Neural cell (in vitro differentiated cells): ENCODE data around the gene VWA7. TPM values are rescaled to one million over a fixed set of nuclear protein-coding genes. Genes with fewer than 3 reads are reported as not detected.

Source experiments
- H2AFZ ChIP-seq: fragments of 200-600, 300-800 bp; sonication (generic), shearing (Covaris generic); 2 replicates; pipeline ENCODE4 v1.6.0; 2014; ENCODE audit warnings: low read depth, mild to moderate bottlenecking, antibody characterized with exemption, low read length, moderate library complexity
- H3F3A ChIP-seq: fragments of 200-600 bp; shearing (Covaris generic); 2 replicates; pipeline ENCODE4 v1.6.1; 2016; ENCODE audit warnings: mild to moderate bottlenecking, moderate library complexity, mixed read lengths, antibody characterized with exemption, low read length; ENCODE audit not compliant: insufficient read depth, poor library complexity, severe bottlenecking
- H3K27ac ChIP-seq: fragments of 200-600, 300-800 bp; sonication (generic), shearing (Covaris generic); 2 replicates; pipeline ENCODE4 v1.5.1; 2014; ENCODE audit warnings: mild to moderate bottlenecking, low read length, moderate library complexity
- H3K27me3 ChIP-seq: fragments of 300-800, 200-600 bp; sonication (generic), shearing (Covaris generic); 2 replicates; pipeline ENCODE4 v1.6.0; 2014; ENCODE audit warnings: mild to moderate bottlenecking, low read depth, low read length, moderate library complexity; ENCODE audit not compliant: insufficient read depth
- H3K36me3 ChIP-seq: fragments of 300-800, 200-600 bp; sonication (generic), shearing (Covaris generic); 2 replicates; pipeline ENCODE4 v1.5.1; 2014; ENCODE audit warnings: mild to moderate bottlenecking, antibody characterized with exemption, low read length, moderate library complexity; ENCODE audit not compliant: insufficient read depth
- H3K4me2 ChIP-seq: fragments of 300-800, 200-600 bp; sonication (generic), shearing (Covaris generic); 2 replicates; pipeline ENCODE4 v1.6.0; 2014; ENCODE audit warnings: mild to moderate bottlenecking, low read length
- H3K4me3 ChIP-seq: fragments of 300-800, 200-600 bp; sonication (generic), shearing (Covaris generic); 2 replicates; pipeline ENCODE4 v1.5.1; 2014; ENCODE audit warnings: mild to moderate bottlenecking, low read length, moderate library complexity
- H3K79me2 ChIP-seq: fragments of 200-600 bp; shearing (Covaris generic); replicated peaks from 2 replicates; pipeline ENCODE4 v1.6.0; 2014; ENCODE audit warnings: mild to moderate bottlenecking, low read length, moderate library complexity; ENCODE audit not compliant: insufficient read depth
- H3K9ac ChIP-seq: fragments of 300-800, 200-600 bp; sonication (generic), shearing (Covaris generic); 2 replicates; pipeline ENCODE4 v1.6.1; 2016; ENCODE audit warnings: mild to moderate bottlenecking, low read length, mixed read lengths
- H3K9me2 ChIP-seq: fragments of 200-600 bp; shearing (Covaris generic); 2 replicates; pipeline ENCODE4 v1.6.1; 2016; ENCODE audit warnings: mild to moderate bottlenecking, low read length, mixed read lengths; ENCODE audit not compliant: insufficient read depth
- H3K9me3 ChIP-seq: fragments of 200-600, 300-800 bp; sonication (generic), shearing (Covaris generic); 2 replicates; pipeline ENCODE4 v1.6.1; 2016; ENCODE audit warnings: mild to moderate bottlenecking, mixed run types, low read length, moderate library complexity, mixed read lengths
- H4K20me1 ChIP-seq: fragments of 200-600 bp; shearing (Covaris generic); 2 replicates; pipeline ENCODE4 v1.6.1; 2016; ENCODE audit warnings: mild to moderate bottlenecking, mixed run types; ENCODE audit not compliant: insufficient read depth
- CTCF ChIP-seq: fragments of 450-650 bp; IDR thresholded peaks from 2 replicates; pipeline ENCODE4 v1.5.1; 2014; ENCODE audit warnings: antibody characterized with exemption, mild to moderate bottlenecking, moderate library complexity; ENCODE audit not compliant: poor library complexity, severe bottlenecking
- EP300 ChIP-seq: fragments of 450-650 bp; conservative IDR thresholded peaks from 2 replicates; pipeline ENCODE4 v1.6.1; 2014; ENCODE audit warnings: antibody characterized with exemption, mild to moderate bottlenecking, moderate library complexity; ENCODE audit not compliant: poor library complexity, severe bottlenecking
- EZH2 ChIP-seq: fragments of 200-600, 300-800 bp; shearing (Covaris generic), sonication (generic); IDR thresholded peaks from 2 replicates; pipeline ENCODE4 v1.6.1; 2014; ENCODE audit warnings: antibody characterized with exemption, low read length, borderline replicate concordance, mild to moderate bottlenecking; ENCODE audit not compliant: insufficient read depth, poor library complexity, severe bottlenecking
- MXI1 ChIP-seq: fragments of 450-650 bp; conservative IDR thresholded peaks from 2 replicates; pipeline ENCODE4 v1.6.1; 2014; ENCODE audit warnings: antibody characterized with exemption, mild to moderate bottlenecking; ENCODE audit not compliant: poor library complexity, severe bottlenecking
- POLR2AphosphoS5 ChIP-seq: IDR thresholded peaks from 2 replicates; pipeline ENCODE4 v1.6.1; 2012
- RAD21 ChIP-seq: fragments of 450-650 bp; conservative IDR thresholded peaks from 2 replicates; pipeline ENCODE4 v1.6.1; 2014; ENCODE audit warnings: antibody characterized with exemption, mild to moderate bottlenecking, moderate library complexity
- REST ChIP-seq: IDR thresholded peaks from 2 replicates; pipeline ENCODE4 v1.6.1; 2012; ENCODE audit warnings: borderline replicate concordance
- SMC3 ChIP-seq: fragments of 450-650 bp; conservative IDR thresholded peaks from 2 replicates; pipeline ENCODE4 v1.6.1; 2014; ENCODE audit warnings: antibody characterized with exemption, mild to moderate bottlenecking, moderate library complexity; ENCODE audit not compliant: poor library complexity
- TAF1 ChIP-seq: IDR thresholded peaks from 2 replicates; pipeline ENCODE4 v1.6.1; 2012; ENCODE audit warnings: low read depth
- polyA plus RNA-seq: library from polyadenylated mRNA; depleted of rRNA; stranded (reverse); fragments of >200 nt; gene quantifications from 2 replicates; pipeline ENCODE4 v1.2.3, GENCODE V29; 2014

VWA7 gene
- polyA plus RNA-seq, 1 donor from 2014 or later, result 5.3 TPM

- Histone ChIP-seq H3K36me3 (peaks cover 8% of the 10 kb centered on the region), H3K27me3 (no peaks in the 10 kb centered on the region), H3K4me2 (no peak overlapping the region), H3K9me2 (no peaks in the 10 kb centered on the region), H3K79me2 (no peaks in the 10 kb centered on the region), H3K9ac (no peak overlapping the region), H3F3A (no peaks in the 10 kb centered on the region), H3K27ac (no peak overlapping the region), H3K4me3 (no peak overlapping the region), H4K20me1 (no peaks in the 10 kb centered on the region), H3K9me3 (no peaks in the 10 kb centered on the region), H2AFZ (no peak overlapping the region)
- TF ChIP-seq CTCF (no peak), POLR2AphosphoS5 (no peak), SMC3 (no peak), EP300 (no peak), RAD21 (no peak), TAF1 (no peak), EZH2 (no peak), REST (no peak), MXI1 (no peak)
Measured at GRCh38 chr6:31778999-31779885, 2.1 kb upstream of the VWA7 start.

GRCh38 chr6:31778193-31778592 is 1.1 kb upstream of the VWA7 start:
- no peak overlapping the region for H3K27ac ChIP-seq
- H3K27me3 ChIP-seq, result no peaks in the 10 kb centered on the region
- peaks cover 5% of the 10 kb centered on the region for H3K36me3 ChIP-seq
- no peaks in the 10 kb centered on the region for H3K79me2 ChIP-seq
- no peaks in the 10 kb centered on the region for H3F3A ChIP-seq
- H3K9ac ChIP-seq, result no peak overlapping the region
- H3K4me2 ChIP-seq, result no peak overlapping the region
- no peak overlapping the region for H2AFZ ChIP-seq
- no peaks in the 10 kb centered on the region for H4K20me1 ChIP-seq
- TF ChIP-seq REST (no peak), EZH2 (no peak), TAF1 (no peak), SMC3 (no peak), EP300 (no peak), CTCF (no peak), RAD21 (no peak), MXI1 (no peak), POLR2AphosphoS5 (no peak)
- H3K4me3 ChIP-seq, result no peak overlapping the region
- no peaks in the 10 kb centered on the region for H3K9me3 ChIP-seq
- H3K9me2 ChIP-seq, result no peaks in the 10 kb centered on the region
